Measurements from ENCODE around the gene FFAR3. TPM values are rescaled to one million over a fixed set of nuclear protein-coding genes. Genes with fewer than 3 reads are reported as not detected.
"Not testable (repeated sequence)": the region's sequence is repeated elsewhere in the genome, so short reads cannot be mapped to it uniquely, and the experiment has no call there.

FFAR3 gene
- total and polyA plus RNA-seq, 9 donors = 0.12 to 0.43 (median 0.18) TPM; not detected in 4

GRCh38 chr19:35368378-35368777, 10.1 kb downstream of the FFAR3 start:
- 68 to 69% methylated on average over 1 of the region's 1 CpG; no CpG with 5 or more reads in 1 of the 3 donors for WGBS, 3 donors
- Histone ChIP-seq H3K27ac (no peak overlapping the region), H3K4me3 (no peak overlapping the region), H3K9me3 (no peaks in the 10 kb centered on the region), H3K27me3 (no peaks in the 10 kb centered on the region), H3K4me1 (ENCODE audit: insufficient read depth) (no peaks in the 10 kb centered on the region), H3K36me3 (no peaks in the 10 kb centered on the region)
- intact Hi-C loops (cut with DNase I) = no loop called here
- DNase-seq = no peak
- TF ChIP-seq CTCF (IDR thresholded peaks at IDR 0.05) (no peak), EP300 (IDR thresholded peaks at IDR 0.05) (no peak), POLR2A (IDR thresholded peaks at IDR 0.05) (no peak)

- no peak overlapping the region for H3K4me3 ChIP-seq
- no peaks in the 10 kb centered on the region for H3K27me3 ChIP-seq
- intact Hi-C loops (cut with DNase I) = no loop called here
- no peaks in the 10 kb centered on the region for H3K4me1 ChIP-seq (ENCODE audit: insufficient read depth)
- no peak overlapping the region for H3K27ac ChIP-seq
- no peak for DNase-seq
- no peak for TF ChIP-seq POLR2A (IDR thresholded peaks at IDR 0.05)
- H3K36me3 ChIP-seq = no peaks in the 10 kb centered on the region
- H3K9me3 ChIP-seq = no peaks in the 10 kb centered on the region
These were observed 11.3 kb downstream of the FFAR3 start for GRCh38 chr19:35369522-35369921.

- DNase-seq = no peak
- H3K36me3 ChIP-seq = no peaks in the 10 kb centered on the region
- no peak within 1 kb of the TSS for H3K27ac ChIP-seq
- no peak within 1 kb of the TSS for H3K4me3 ChIP-seq
- intact Hi-C loops (cut with DNase I) = no loop called here
- no peaks in the 10 kb centered on the region for H3K27me3 ChIP-seq
- H3K9me3 ChIP-seq = no peaks in the 10 kb centered on the region
- no peak for TF ChIP-seq EP300 (IDR thresholded peaks at IDR 0.05)
- TF ChIP-seq POLR2A (IDR thresholded peaks at IDR 0.05) = no peak
- TF ChIP-seq CTCF (IDR thresholded peaks at IDR 0.05) = no peak
- H3K4me1 ChIP-seq (ENCODE audit: insufficient read depth) = no peaks in the 10 kb centered on the region
- WGBS, 3 donors = 85 to 90% methylated on average over 7 of the region's 8 CpGs; no CpG with 5 or more reads in 1 of the 3 donors
These were observed 12.5 kb downstream of the FFAR3 start, which contains the start of gene GPR42 for GRCh38 chr19:35370722-35371121. Gene GPR42 (plus strand): TSS chr19:35371068. CDS start chr19:35371360, 292 bp downstream.

- no peak for DNase-seq
- H3K27ac ChIP-seq = no peak overlapping the region
- H3K36me3 ChIP-seq = no peaks in the 10 kb centered on the region
- H3K4me1 ChIP-seq (ENCODE audit: insufficient read depth) = no peaks in the 10 kb centered on the region
- TF ChIP-seq POLR2A (IDR thresholded peaks at IDR 0.05) = no peak
- no peak for TF ChIP-seq EP300 (IDR thresholded peaks at IDR 0.05)
- no peak for TF ChIP-seq CTCF (IDR thresholded peaks at IDR 0.05)
- H3K9me3 ChIP-seq = no peaks in the 10 kb centered on the region
- no peaks in the 10 kb centered on the region for H3K27me3 ChIP-seq
- intact Hi-C loops (cut with DNase I) = no loop called here
- 82 to 96% (median 91%) methylated on average over 7 of the region's 7 CpGs for WGBS, 3 donors
- no peak overlapping the region for H3K4me3 ChIP-seq
These were observed 15.2 kb downstream of the FFAR3 start for GRCh38 chr19:35373492-35373891.

- DNase-seq; H3K36me3 ChIP-seq; H3K27me3 ChIP-seq; H3K4me3 ChIP-seq; H3K27ac ChIP-seq; intact Hi-C loops (cut with DNase I); H3K9me3 ChIP-seq; H3K4me1 ChIP-seq (ENCODE audit: insufficient read depth): not testable (repeated sequence)
These were observed 15.8 kb downstream of the FFAR3 start for GRCh38 chr19:35374031-35374430.
